PFSK-1 (cell line): ENCODE measurements around the gene LMOD1.

ENCODE experiments used
- FOXP2 ChIP-seq: optimal IDR thresholded peaks from 2 replicates; pipeline ENCODE3; 2011; ENCODE audit warnings: borderline replicate concordance, control low read depth, inconsistent platforms; ENCODE audit not compliant: insufficient read depth; ENCODE audit errors: extremely low read length, extremely low read depth
- POLR2AphosphoS5 ChIP-seq: IDR thresholded peaks from 2 replicates; pipeline ENCODE4 v1.6.1; 2012; ENCODE audit warnings: low read depth, mild to moderate bottlenecking, control low read depth, low read length, moderate library complexity
- REST ChIP-seq, 2 experiments: IDR thresholded peaks; 2 replicates each; pipeline versions ENCODE4 v1.6.1 to v1.8.0; 2011 to 2012; ENCODE audit warnings: low read depth in 2 of 2, low read length in 2 of 2, control low read depth in 1 of 2, inconsistent platforms in 1 of 2, mild to moderate bottlenecking in 1 of 2, moderate library complexity in 1 of 2; ENCODE audit not compliant: insufficient read depth in 1 of 2
- SIN3A ChIP-seq: IDR thresholded peaks from 2 replicates; pipeline ENCODE4 v1.6.1; 2012; ENCODE audit warnings: mild to moderate bottlenecking, low read length, moderate library complexity, borderline replicate concordance; ENCODE audit not compliant: insufficient read depth
- TAF1 ChIP-seq: IDR thresholded peaks from 2 replicates; pipeline ENCODE4 v1.6.1; 2012; ENCODE audit warnings: low read length, control low read depth, borderline replicate concordance; ENCODE audit not compliant: insufficient read depth

- TF ChIP-seq POLR2AphosphoS5 (no peak), REST (IDR thresholded peaks at IDR 0.05; ENCODE audit: insufficient read depth in 1 of 2, low read depth in 2 of 2, low read length in 2 of 2) (no peak), SIN3A (no peak), TAF1 (no peak), FOXP2 (no peak)
These were observed 45.9 kb downstream of the LMOD1 start for GRCh38 chr1:201900476-201900875.
